NCI-H526 treated with DMSO at 0.1 percent for 48 hours (cell line): ENCODE results near the gene PDE11A.

Source experiments
- DNase-seq: peaks from one replicate; lab custom pipeline; 2025; lab: John Stamatoyannopoulos, UW

The PDE11A gene

DNA sequence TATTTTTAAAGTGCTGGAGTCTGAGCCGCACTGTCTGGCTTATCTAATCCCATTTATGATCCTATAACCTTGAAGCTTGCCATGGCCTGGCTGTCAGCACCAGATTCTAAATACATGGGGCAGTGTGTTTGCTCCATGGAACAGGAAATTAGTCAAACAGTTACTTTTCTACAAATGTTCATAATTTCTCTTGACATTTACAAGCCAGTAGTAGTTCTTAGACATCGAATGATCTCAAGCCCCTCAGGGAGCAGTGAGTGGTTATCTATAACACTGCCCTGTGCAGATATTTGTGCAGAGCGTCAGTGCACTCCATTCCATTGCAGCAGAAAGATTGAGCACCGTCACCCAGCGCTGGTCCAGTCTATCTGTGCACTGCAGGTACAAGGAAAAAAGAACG, 474.8 kb downstream of the PDE11A start:
- no peak for DNase-seq

- DNase-seq: no peak
These were observed 475.7 kb downstream of the PDE11A start for GRCh38 chr2:177596866-177597265.

GRCh38 chr2:177595126-177595845, 477.3 kb downstream of the PDE11A start:
- no peak for DNase-seq

GRCh38 chr2:177593402-177593801, 479.2 kb downstream of the PDE11A start:
- DNase-seq: no peak

DNA sequence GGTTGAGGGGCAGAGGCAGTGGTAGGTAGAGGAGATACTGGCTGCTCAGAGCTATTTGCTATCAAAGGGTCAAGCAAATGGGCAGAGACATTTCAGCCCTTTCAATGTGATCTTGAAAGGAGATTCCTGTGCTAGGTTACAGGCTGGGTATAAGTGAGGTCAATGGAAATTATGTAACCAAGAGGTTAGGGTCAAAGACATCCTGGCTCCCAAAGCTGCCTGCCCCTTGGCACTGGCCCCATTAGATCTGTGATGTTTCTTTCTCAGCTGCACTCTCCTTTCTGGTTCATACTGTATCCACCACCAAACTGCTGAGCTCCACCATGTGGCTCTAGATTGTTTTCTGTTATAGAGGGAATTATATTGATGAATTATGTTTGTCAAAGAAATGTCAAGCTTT, 479.6 kb downstream of the PDE11A start:
- no peak for DNase-seq

DNA sequence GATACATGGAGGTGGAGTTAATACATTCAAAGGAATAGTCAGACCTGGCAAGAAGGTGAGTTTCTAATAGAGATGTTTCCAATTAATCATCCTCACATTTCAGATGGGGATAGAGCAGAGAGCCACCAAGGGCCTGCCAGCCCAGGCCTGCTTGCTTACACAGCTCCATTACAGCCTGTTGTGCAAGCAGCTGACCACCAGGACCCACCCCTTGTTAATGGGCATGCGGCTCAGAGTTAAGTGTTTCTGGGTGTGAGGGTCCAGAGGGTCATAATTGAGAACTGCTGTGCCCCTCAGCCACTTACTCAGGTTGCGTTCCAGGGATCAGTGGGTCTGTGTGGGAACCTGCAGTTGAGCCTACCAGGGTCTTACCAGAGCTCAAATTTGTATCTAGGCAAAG, 480.2 kb downstream of the PDE11A start:
- no peak for DNase-seq

DNA sequence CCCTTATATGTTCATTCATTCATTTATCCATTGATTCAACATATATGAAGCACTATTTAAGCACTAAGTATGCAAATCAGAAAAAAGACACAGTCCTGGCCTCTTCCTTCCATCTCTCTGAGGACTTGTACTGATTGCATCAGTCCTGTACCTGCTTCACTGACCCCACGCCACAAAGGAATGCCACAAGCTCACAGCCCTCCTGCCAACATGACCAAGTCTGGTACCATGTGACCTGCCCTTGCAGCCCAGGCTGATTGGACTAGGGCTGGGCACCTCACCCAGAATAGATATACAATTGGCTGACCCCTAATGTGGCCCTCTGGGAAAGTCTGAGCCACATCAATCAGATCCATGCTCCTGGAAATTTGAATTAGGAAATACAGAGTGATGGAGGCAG, 483.4 kb downstream of the PDE11A start:
- DNase-seq: no peak

- DNase-seq: no peak
These were observed 483.9 kb downstream of the PDE11A start for GRCh38 chr2:177588671-177589070.

- DNase-seq: no peak
These were observed 485.2 kb downstream of the PDE11A start for GRCh38 chr2:177587371-177587770.

- DNase-seq: no peak
These were observed 486.4 kb downstream of the PDE11A start for GRCh38 chr2:177586154-177586553.

DNA sequence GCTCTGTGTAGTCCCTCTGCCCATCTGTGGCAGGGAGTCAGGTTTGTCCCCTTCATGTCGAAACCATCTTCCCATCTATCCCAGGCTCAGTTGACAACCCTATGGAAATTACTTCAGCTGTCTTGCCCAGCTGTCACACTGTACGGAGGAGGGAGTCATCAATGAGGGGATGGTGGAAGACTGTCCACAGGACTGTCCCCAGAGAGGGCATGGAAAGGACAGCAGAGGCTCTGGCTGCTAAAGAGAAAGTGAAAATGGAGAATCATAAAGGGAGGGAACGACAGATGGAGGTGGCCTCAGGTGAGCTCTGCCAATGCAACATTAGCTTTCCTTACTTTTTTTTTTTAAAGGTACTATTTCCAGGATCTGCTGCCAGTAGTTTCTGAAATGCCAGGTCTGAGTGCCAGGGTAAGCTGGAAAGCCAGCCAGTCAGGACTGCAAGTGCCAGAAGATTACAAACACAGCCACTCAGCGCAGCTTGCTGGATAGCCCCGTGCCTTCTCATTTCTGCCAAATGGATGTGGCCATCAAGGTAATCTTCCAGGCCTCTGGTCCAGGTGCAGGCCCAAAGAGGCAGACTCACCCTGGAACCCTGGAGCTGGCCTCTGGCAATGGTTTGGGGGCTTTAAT, 487.2 kb downstream of the PDE11A start:
- no peak for DNase-seq

DNA sequence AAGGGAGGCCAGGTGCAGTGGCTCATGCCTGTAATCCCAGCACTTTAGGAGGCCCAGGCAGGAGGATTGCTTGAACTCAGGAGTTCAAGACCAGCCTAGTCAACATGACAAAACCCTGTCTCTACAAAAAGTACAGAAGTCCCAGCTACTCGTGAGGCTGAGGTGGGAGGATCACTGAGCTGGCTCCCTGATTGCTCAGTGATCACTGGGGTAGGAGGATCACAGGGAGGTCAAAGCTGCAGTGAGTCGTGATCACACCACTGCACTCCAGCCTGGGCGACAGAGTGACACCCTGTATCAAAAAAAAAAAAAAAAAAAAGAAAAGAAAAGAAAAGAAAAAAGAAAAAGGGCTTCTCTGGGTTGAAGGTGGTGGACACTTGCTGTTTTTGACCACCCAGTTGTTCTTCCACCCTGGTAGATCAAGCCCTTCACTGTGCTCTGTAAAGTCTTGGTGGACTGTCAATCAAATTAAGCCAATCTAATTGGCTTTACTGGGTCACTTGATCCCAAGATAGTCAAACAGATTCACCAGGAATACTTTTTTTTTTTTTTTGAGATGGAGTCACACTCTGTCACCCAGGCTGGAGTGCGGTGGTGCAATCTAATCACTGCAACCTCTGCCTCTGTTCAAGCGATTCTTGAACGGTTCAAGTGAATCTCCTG, 488.4 kb downstream of the PDE11A start:
- DNase-seq: no peak

DNA sequence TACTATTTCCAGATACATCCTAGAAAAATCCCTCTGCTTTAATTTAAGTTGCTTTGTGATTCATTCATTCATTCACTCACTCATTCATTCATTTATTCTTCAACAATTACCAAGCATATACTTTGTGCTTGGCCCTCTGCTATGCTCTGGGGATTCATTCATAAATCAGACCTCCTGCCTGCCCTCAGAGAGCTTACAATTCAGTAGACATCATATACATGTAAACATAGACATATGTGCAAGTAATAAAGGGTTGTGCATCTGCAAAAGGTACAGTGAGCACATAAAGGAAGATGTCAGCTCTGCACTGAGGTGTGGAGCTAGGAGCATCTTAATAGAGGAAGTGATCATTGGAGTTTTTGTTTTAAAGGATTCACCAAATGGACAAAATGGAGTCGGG, 490.6 kb downstream of the PDE11A start:
- no peak for DNase-seq

DNA sequence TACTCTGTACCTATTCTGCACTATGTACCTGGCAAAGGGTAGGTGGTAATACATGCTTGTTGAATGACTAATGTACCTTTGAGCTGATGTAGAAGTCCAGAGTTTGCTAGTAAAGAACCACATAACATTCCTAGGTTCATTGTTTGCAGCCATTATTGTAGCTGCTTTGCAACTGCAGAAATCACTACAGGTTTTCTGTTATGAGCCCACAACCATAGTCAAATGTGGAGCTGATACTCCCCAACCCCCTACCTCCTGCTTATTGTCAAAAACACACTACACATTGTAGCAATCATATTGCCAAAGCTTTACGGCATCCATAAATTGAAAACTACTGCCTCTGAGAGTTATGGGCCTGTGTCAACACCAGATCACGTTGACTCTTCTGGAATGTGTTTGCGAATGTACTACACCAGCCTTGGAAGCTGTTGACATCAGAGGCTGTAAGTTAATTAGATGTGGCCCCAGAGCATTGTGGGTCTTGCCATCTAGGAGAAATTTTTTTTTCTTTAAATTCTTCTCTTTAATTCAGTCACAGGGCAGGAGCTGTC, 493.0 kb downstream of the PDE11A start:
- DNase-seq: no peak

- no peak for DNase-seq
These were observed 494.1 kb downstream of the PDE11A start for GRCh38 chr2:177578454-177578853.

DNA sequence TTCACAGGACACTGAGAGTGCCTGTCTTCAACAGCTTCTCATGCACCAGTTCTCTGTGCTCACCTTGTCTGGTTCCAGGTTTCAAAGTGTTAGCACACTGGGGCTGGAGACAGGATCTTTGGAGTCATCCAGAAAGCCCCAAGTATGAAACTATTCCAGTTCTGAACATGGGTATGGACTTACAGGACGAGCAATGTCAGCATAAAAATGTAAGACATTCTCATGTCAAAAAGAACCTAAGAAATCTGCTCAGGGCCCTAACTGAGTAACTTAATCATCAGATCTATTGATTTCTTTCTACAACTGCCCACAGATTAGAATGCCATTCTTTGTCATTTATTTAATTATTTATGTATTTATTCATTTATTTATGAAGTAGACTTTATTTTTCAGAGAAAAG, 495.5 kb downstream of the PDE11A start:
- no peak for DNase-seq

- no peak for DNase-seq
These were observed 497.2 kb downstream of the PDE11A start for GRCh38 chr2:177575358-177575757.

DNA sequence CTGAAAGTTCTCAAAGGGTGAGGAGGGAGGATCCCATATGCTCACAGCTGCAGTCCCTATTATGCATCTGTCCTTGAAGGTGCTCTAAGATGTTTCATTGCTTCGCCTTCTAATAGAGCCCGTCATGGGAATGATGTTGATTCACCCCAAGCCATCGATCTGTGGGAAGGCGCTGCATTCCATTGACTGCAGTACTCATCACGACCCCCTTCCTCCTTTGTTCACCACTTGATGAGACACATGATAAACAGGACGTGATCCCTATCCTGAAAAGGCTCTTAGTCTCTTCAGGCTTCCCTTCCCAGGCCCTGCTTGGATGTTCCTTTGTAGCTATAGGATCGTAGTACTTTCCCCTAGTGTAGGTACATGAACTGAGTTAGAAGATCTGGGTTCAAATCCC, 498.2 kb downstream of the PDE11A start:
- DNase-seq: no peak
